Tibial nerve (tissue), 4 donors: ENCODE measurements around the gene RAPSN.

Experiments used
- CTCF ChIP-seq, 5 experiments: fragments of 200-600 bp in 3 of 5; fragments of 450-650 bp in 2 of 5; sonication (generic) in 3 of 5; IDR thresholded peaks; one replicate each; pipeline ENCODE4 v1.5.1; 2016 to 2019; ENCODE audit warnings: antibody characterized with exemption in 5 of 5, mild to moderate bottlenecking in 3 of 5, moderate library complexity in 2 of 5
- EP300 ChIP-seq, 2 donors: sonication (generic); formaldehyde crosslinking; IDR thresholded peaks; one replicate each; pipeline ENCODE4 v1.6.1; 2017; ENCODE audit warnings: antibody characterized with exemption in 2 of 2, mild to moderate bottlenecking in 1 of 2

GRCh38 chr11:47461876-47462275, 12.9 kb upstream of the RAPSN start:
- TF ChIP-seq EP300 (IDR thresholded peaks at IDR 0.05), result no peak
- TF ChIP-seq CTCF (IDR thresholded peaks at IDR 0.05), result no peak
